WTC11 (cell line): ENCODE measurements around the gene ELANE.

ENCODE experiments used
- ZNF317 ChIP-seq: sonication (generic); formaldehyde crosslinking; IDR thresholded peaks from 2 replicates; pipeline ENCODE4 v1.8.1; 2023; ENCODE audit warnings: low read depth, mild to moderate bottlenecking, moderate library complexity, missing genetic modification reagents, borderline replicate concordance
- TF ChIP-seq, protein P1 (sequence below): sonication (generic); formaldehyde crosslinking; IDR thresholded peaks from 2 replicates; pipeline ENCODE4 v1.8.1; 2022; ENCODE audit warnings: mild to moderate bottlenecking, moderate library complexity, missing genetic modification reagents
- TF ChIP-seq, protein P2 (sequence below): fragments of 200-600 bp; IDR thresholded peaks from 2 replicates; pipeline ENCODE4 v1.8.0; 2022; ENCODE audit warnings: antibody characterized with exemption

DNA sequence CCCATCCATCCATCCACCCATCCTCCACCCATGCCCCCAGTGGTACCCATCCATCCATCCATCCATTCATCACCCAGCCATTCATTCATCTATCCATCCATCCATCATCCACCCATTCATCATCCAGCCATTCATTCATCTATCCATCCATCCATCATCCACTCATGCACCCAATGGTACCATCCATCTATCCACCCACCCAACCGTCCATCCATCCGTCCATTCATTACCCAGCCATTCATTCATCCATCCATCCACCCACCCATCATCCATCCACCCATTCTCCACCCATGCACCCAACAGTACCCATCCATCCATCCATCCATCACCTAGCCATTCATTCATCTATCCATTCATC, 35.6 kb upstream of the ELANE start:
- TF ChIP-seq, protein P1, sequence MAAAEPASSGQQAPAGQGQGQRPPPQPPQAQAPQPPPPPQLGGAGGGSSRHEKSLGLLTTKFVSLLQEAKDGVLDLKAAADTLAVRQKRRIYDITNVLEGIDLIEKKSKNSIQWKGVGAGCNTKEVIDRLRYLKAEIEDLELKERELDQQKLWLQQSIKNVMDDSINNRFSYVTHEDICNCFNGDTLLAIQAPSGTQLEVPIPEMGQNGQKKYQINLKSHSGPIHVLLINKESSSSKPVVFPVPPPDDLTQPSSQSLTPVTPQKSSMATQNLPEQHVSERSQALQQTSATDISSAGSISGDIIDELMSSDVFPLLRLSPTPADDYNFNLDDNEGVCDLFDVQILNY: no peak
- TF ChIP-seq, protein P2, sequence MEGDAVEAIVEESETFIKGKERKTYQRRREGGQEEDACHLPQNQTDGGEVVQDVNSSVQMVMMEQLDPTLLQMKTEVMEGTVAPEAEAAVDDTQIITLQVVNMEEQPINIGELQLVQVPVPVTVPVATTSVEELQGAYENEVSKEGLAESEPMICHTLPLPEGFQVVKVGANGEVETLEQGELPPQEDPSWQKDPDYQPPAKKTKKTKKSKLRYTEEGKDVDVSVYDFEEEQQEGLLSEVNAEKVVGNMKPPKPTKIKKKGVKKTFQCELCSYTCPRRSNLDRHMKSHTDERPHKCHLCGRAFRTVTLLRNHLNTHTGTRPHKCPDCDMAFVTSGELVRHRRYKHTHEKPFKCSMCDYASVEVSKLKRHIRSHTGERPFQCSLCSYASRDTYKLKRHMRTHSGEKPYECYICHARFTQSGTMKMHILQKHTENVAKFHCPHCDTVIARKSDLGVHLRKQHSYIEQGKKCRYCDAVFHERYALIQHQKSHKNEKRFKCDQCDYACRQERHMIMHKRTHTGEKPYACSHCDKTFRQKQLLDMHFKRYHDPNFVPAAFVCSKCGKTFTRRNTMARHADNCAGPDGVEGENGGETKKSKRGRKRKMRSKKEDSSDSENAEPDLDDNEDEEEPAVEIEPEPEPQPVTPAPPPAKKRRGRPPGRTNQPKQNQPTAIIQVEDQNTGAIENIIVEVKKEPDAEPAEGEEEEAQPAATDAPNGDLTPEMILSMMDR: no peak
- TF ChIP-seq ZNF317: no peak
